Sigmoid colon (tissue), 7 donors: Measurements from ENCODE around the gene FAM25C. TPM values are rescaled to one million over a fixed set of nuclear protein-coding genes. Genes with fewer than 3 reads are reported as not detected.
"Not testable (repeated sequence)": the region's sequence is repeated elsewhere in the genome, so short reads cannot be mapped to it uniquely, and the experiment has no call there.

Experiments
- DNase-seq: peaks from one replicate; pipeline ENCODE4 v3.0.0-alpha.2; 2019
- H3K27ac ChIP-seq, 4 donors: fragments of 200-600 bp; sonication (generic); one replicate each; pipeline ENCODE4 v1.5.1; 2016 to 2019; ENCODE audit warnings: mild to moderate bottlenecking in 1 of 4
- H3K27me3 ChIP-seq, 3 donors: fragments of 200-600 bp; sonication (generic); one replicate each; pipeline ENCODE4 v1.5.1; 2019; ENCODE audit warnings: mild to moderate bottlenecking in 1 of 3
- H3K36me3 ChIP-seq, 4 donors: fragments of 200-600 bp; sonication (generic); one replicate each; pipeline ENCODE4 v1.5.1; 2016 to 2019
- H3K4me1 ChIP-seq, 4 donors: fragments of 200-600 bp; sonication (generic); one replicate each; pipeline ENCODE4 v1.5.1; 2017 to 2019
- H3K4me3 ChIP-seq, 4 donors: fragments of 200-600 bp; sonication (generic); one replicate each; pipeline ENCODE4 v1.5.1; 2017 to 2019; ENCODE audit warnings: mild to moderate bottlenecking in 2 of 4, moderate library complexity in 1 of 4
- H3K9me3 ChIP-seq, 4 donors: fragments of 200-600 bp in 3 of 4; sonication (generic) in 3 of 4; one replicate each; pipeline versions ENCODE4 v1.5.1 to v1.6.1; 2013 to 2019
- WGBS, 2 donors: extraction: QIAGEN DNeasy Blood & Tissue Kit; methylation state at CpG; one replicate each; pipeline ENCODE4 v1.1.7; 2013; 5-methylcytosine and 5-hydroxymethylcytosine counted together
- intact Hi-C: fragments of 100-400 bp; cut with DNase I; formaldehyde crosslinking; loops from one replicate; pipeline ENCODE4 v1.15.1; 2023
- polyA plus RNA-seq, 3 donors: library from polyadenylated mRNA; stranded (reverse); fragments of 200-250 nt; gene quantifications; one replicate each; pipeline ENCODE4 v1.2.3, GENCODE V29; 2013
- total RNA-seq, 4 donors: library from RNA; depleted of rRNA; stranded (reverse); fragments of >200 nt; gene quantifications; one replicate each; pipeline ENCODE4 v1.1.0, GENCODE V29; 2016
- donor health status: healthy with polysubstance abuse.
- donor health status: Bipolar disorder and iron deficiency.
- donor health status: healthy.

Gene FAM25C
- total and polyA plus RNA-seq, 7 donors, result not detected

GRCh38 chr10:47973131-47973530 lies 26.5 kb downstream of the FAM25C start:
- H3K4me3 ChIP-seq, DNase-seq, H3K36me3 ChIP-seq, H3K9me3 ChIP-seq, H3K27me3 ChIP-seq, H3K4me1 ChIP-seq, intact Hi-C loops, H3K27ac ChIP-seq: not testable (repeated sequence)

GRCh38 chr10:47972077-47972476 lies 27.5 kb downstream of the FAM25C start:
- H3K9me3 ChIP-seq, H3K27me3 ChIP-seq, H3K36me3 ChIP-seq, H3K27ac ChIP-seq, DNase-seq, intact Hi-C loops, H3K4me1 ChIP-seq, H3K4me3 ChIP-seq: not testable (repeated sequence)
- WGBS, 2 donors, result 57 to 100% methylated on average over 1 of the region's 2 CpGs

GRCh38 chr10:47971598-47971997 lies 28.0 kb downstream of the FAM25C start:
- DNase-seq, H3K9me3 ChIP-seq, H3K36me3 ChIP-seq, H3K27me3 ChIP-seq, H3K4me3 ChIP-seq, intact Hi-C loops, H3K4me1 ChIP-seq, H3K27ac ChIP-seq: not testable (repeated sequence)
- WGBS, 2 donors, result no CpG with 5 or more reads among the region's 5 CpGs

GRCh38 chr10:47970047-47970446 lies 29.5 kb downstream of the FAM25C start:
- 85 to 87% methylated on average over 3 of the region's 3 CpGs for WGBS, 2 donors
- intact Hi-C loops, H3K4me3 ChIP-seq, DNase-seq, H3K36me3 ChIP-seq, H3K4me1 ChIP-seq, H3K9me3 ChIP-seq, H3K27me3 ChIP-seq: not testable (repeated sequence)
- H3K27ac ChIP-seq, result peak overlapping the region in 1 of 4 donors; percentile 15

GRCh38 chr10:47968988-47969387 lies 30.6 kb downstream of the FAM25C start:
- peak; percentile 10 for DNase-seq
- H3K36me3 ChIP-seq, H3K4me1 ChIP-seq, intact Hi-C loops, H3K4me3 ChIP-seq, H3K27ac ChIP-seq, H3K9me3 ChIP-seq, H3K27me3 ChIP-seq: not testable (repeated sequence)
- 83 to 95% methylated on average over 5 of the region's 6 CpGs for WGBS, 2 donors

- 59 to 64% methylated on average over 5 of the region's 14 CpGs for WGBS, 2 donors
Measured at GRCh38 chr10:47964280-47965063, 35.1 kb downstream of the FAM25C start.

GRCh38 chr10:47962785-47963184 lies 36.8 kb downstream of the FAM25C start:
- H3K9me3 ChIP-seq, H3K27ac ChIP-seq, H3K4me3 ChIP-seq, intact Hi-C loops, H3K36me3 ChIP-seq, DNase-seq, H3K4me1 ChIP-seq, H3K27me3 ChIP-seq: not testable (repeated sequence)
- no CpG with 5 or more reads among the region's 5 CpGs for WGBS, 2 donors

More at GRCh38 chr10:47964280-47965063, 35.1 kb downstream of the FAM25C start:
- H3K4me3 ChIP-seq, DNase-seq, H3K27me3 ChIP-seq, H3K36me3 ChIP-seq, H3K27ac ChIP-seq, H3K4me1 ChIP-seq, intact Hi-C loops, H3K9me3 ChIP-seq: not testable (repeated sequence)

GRCh38 chr10:47960699-47961098 lies 38.9 kb downstream of the FAM25C start:
- H3K27me3 ChIP-seq, H3K36me3 ChIP-seq, DNase-seq, H3K9me3 ChIP-seq, intact Hi-C loops, H3K27ac ChIP-seq, H3K4me3 ChIP-seq, H3K4me1 ChIP-seq: not testable (repeated sequence)
- no CpG with 5 or more reads among the region's 2 CpGs for WGBS, 2 donors

GRCh38 chr10:47959677-47960076 lies 39.9 kb downstream of the FAM25C start:
- H3K9me3 ChIP-seq, intact Hi-C loops, H3K36me3 ChIP-seq, H3K4me3 ChIP-seq, H3K27ac ChIP-seq, H3K27me3 ChIP-seq, H3K4me1 ChIP-seq, DNase-seq: not testable (repeated sequence)
- 86 to 90% methylated on average over 4 of the region's 5 CpGs for WGBS, 2 donors

- DNase-seq, H3K9me3 ChIP-seq, H3K27me3 ChIP-seq, H3K36me3 ChIP-seq, H3K4me1 ChIP-seq, intact Hi-C loops, H3K4me3 ChIP-seq: not testable (repeated sequence)
- 83 to 90% methylated on average over 8 of the region's 8 CpGs for WGBS, 2 donors
- H3K27ac ChIP-seq, result peak overlapping the region in 1 of 4 donors; percentile 48
Measured at GRCh38 chr10:47957158-47957557, 42.4 kb downstream of the FAM25C start.

GRCh38 chr10:47947424-47947823 lies 52.2 kb downstream of the FAM25C start:
- H3K27ac ChIP-seq, H3K27me3 ChIP-seq, H3K36me3 ChIP-seq, DNase-seq, H3K9me3 ChIP-seq, H3K4me3 ChIP-seq, H3K4me1 ChIP-seq, intact Hi-C loops: not testable (repeated sequence)
- 68 to 92% methylated on average over 1 of the region's 1 CpG for WGBS, 2 donors
